A673 (cell line): ENCODE measurements around the gene HOXB7.

Experiments used
- CTCF ChIP-seq: fragments of 300-800, 200-600 bp; sonication (generic); conservative IDR thresholded peaks from 2 replicates; pipeline ENCODE4 v1.5.1; 2017; ENCODE audit warnings: low read depth, mild to moderate bottlenecking, antibody characterized with exemption, low read length, moderate library complexity, mixed read lengths
- EZH2 ChIP-seq: fragments of 200-600 bp; sonication (generic); IDR thresholded peaks from 2 replicates; pipeline ENCODE4 v1.6.1; 2017; ENCODE audit warnings: borderline replicate concordance, low read depth, mild to moderate bottlenecking, mixed read lengths, antibody characterized with exemption, low read length; ENCODE audit not compliant: poor library complexity, severe bottlenecking

- no peak for TF ChIP-seq CTCF
- no peak for TF ChIP-seq EZH2
Measured at GRCh38 chr17:48631693-48632578, 21.1 kb upstream of the HOXB7 start.
